ENCODE measurements around the gene IL1RAPL2.

GRCh38 chrX:105150036-105150435 lies 584.0 kb downstream of the IL1RAPL2 start:
- no peak for TF ChIP-seq CTCF (IDR thresholded peaks at IDR 0.05 in 4 of 5, conservative IDR thresholded peaks at IDR 0.05 in 1 of 5)
- TF ChIP-seq POLR2A (IDR thresholded peaks at IDR 0.05): no peak
